Peyer's patch (tissue), 4 donors: ENCODE results near the gene CFAP97.

Experiments
- CTCF ChIP-seq, 6 experiments: fragments of 450-650 bp in 4 of 6; fragments of 200-600 bp in 2 of 6; sonication (generic) in 1 of 6; IDR thresholded peaks; one replicate each; pipeline ENCODE4 v1.5.1; 2017 to 2019; ENCODE audit warnings: antibody characterized with exemption in 6 of 6, mild to moderate bottlenecking in 3 of 6, moderate library complexity in 1 of 6
- POLR2A ChIP-seq, 2 donors: fragments of 450-650 bp; IDR thresholded peaks; one replicate each; pipeline ENCODE4 v1.5.1; 2017; ENCODE audit warnings: antibody characterized with exemption in 2 of 2, mild to moderate bottlenecking in 2 of 2, moderate library complexity in 2 of 2

DNA sequence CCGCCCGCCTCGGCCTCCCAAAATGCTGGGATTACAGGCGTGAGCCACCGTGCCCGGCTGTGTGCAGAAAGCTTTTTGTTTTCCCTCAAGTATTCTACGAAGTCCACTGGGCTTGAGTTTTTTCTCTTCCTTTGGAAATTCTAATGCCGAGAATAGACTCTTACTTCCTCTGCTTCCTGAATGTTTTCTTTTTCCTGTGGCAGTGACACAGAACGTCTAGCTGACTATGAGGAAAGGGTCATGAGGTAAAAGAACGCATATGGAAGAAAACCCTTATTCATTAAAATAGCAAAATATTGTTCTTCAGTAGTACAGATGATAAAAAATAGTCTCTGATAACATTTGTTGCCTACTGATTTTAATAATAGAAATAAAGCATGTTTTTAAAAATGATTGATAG is 65.6 kb downstream of the CFAP97 start:
- no peak for TF ChIP-seq POLR2A (IDR thresholded peaks at IDR 0.05)
- no peak for TF ChIP-seq CTCF (IDR thresholded peaks at IDR 0.05)
